PC-3 (cell line): Measurements from ENCODE around the gene MAML3.

Experiments
- EZH2 ChIP-seq: fragments of 300-600 bp; sonication (generic); IDR thresholded peaks from one replicate; pipeline ENCODE4 v1.6.1; 2017; ENCODE audit warnings: antibody characterized with exemption, mild to moderate bottlenecking, low read length; ENCODE audit not compliant: unreplicated experiment
- EZH2phosphoT487 ChIP-seq: fragments of 300-600 bp; sonication (generic); IDR thresholded peaks from 2 replicates; pipeline ENCODE4 v1.6.1; 2018; ENCODE audit warnings: mild to moderate bottlenecking, antibody characterized with exemption, low read length, borderline replicate concordance
- TF ChIP-seq, protein P1 (sequence below): fragments of 300-600 bp; sonication (generic); conservative IDR thresholded peaks from 2 replicates; pipeline ENCODE4 v1.5.1; 2017; ENCODE audit warnings: antibody characterized with exemption, low read depth, mild to moderate bottlenecking, low read length

DNA sequence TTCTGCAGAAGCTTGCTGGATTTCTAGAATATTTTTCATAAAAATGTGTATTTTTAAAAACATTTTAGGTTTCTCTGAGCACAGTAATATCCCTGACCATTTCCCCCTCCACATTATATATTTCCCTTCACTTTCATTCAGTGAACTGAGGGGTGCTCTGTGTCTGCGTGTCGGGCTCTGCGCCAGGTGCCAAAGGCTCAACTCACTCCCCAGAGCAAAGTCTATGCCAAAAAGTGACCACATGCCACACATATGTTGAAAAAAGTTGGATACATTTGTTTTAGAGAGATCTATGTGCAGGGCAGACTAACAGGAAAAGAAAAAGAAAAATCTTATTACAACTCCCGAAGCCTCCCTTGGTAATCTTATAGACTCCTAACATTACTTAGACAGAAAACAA, 254.6 kb downstream of the MAML3 start:
- TF ChIP-seq, protein P1, sequence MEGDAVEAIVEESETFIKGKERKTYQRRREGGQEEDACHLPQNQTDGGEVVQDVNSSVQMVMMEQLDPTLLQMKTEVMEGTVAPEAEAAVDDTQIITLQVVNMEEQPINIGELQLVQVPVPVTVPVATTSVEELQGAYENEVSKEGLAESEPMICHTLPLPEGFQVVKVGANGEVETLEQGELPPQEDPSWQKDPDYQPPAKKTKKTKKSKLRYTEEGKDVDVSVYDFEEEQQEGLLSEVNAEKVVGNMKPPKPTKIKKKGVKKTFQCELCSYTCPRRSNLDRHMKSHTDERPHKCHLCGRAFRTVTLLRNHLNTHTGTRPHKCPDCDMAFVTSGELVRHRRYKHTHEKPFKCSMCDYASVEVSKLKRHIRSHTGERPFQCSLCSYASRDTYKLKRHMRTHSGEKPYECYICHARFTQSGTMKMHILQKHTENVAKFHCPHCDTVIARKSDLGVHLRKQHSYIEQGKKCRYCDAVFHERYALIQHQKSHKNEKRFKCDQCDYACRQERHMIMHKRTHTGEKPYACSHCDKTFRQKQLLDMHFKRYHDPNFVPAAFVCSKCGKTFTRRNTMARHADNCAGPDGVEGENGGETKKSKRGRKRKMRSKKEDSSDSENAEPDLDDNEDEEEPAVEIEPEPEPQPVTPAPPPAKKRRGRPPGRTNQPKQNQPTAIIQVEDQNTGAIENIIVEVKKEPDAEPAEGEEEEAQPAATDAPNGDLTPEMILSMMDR = no peak
- TF ChIP-seq EZH2 (no peak), EZH2phosphoT487 (no peak)
